Activated CD4-positive, alpha-beta memory T cell treated with anti-CD3 and anti-CD28 coated beads, Interleukin-2, amount 10 ng/mL, durations not matched to agents 7 days and 5 days (primary cell): ENCODE measurements around the gene UPK1A. TPM values are rescaled to one million over a fixed set of nuclear protein-coding genes. Genes with fewer than 3 reads are reported as not detected.

Experiments
- CTCF ChIA-PET: fragments of 350-600 bp; sonication (Branson Sonifier 250); formaldehyde crosslinking; loops from one replicate; lab custom pipeline; 2021; ENCODE audit warnings: antibody characterized with exemption, inconsistent platforms; lab: Charles Lee
- POLR2A ChIA-PET: fragments of 350-600 bp; sonication (Branson Sonifier 250); formaldehyde crosslinking; loops from one replicate; lab custom pipeline; 2021; ENCODE audit warnings: antibody characterized with exemption; lab: Charles Lee
- DNase-seq: peaks from one replicate; pipeline ENCODE4 v3.0.0-alpha.2; 2020
- H3K27ac Mint-ChIP-seq: one replicate; pipeline ENCODE4 v1.8.0; 2021; ENCODE audit warnings: mild to moderate bottlenecking, mixed read lengths
- H3K27me3 Mint-ChIP-seq: one replicate; pipeline ENCODE4 v1.8.0; 2021; ENCODE audit warnings: mixed read lengths
- H3K36me3 Mint-ChIP-seq: one replicate; pipeline ENCODE4 v1.8.0; 2021; ENCODE audit warnings: low read depth, mixed read lengths
- H3K4me1 Mint-ChIP-seq: one replicate; pipeline ENCODE4 v1.8.0; 2021; ENCODE audit warnings: mixed read lengths
- H3K4me3 Mint-ChIP-seq: one replicate; pipeline ENCODE4 v1.8.0; 2021; ENCODE audit warnings: mild to moderate bottlenecking, mixed read lengths
- H3K9me3 Mint-ChIP-seq: one replicate; pipeline ENCODE4 v1.8.0; 2021; ENCODE audit warnings: mixed read lengths
- total RNA-seq, 2 experiments: library from RNA; stranded (reverse); gene quantifications; one replicate each; pipeline ENCODE4 v1.2.3, GENCODE V29; 2021

The UPK1A gene
- total RNA-seq, 2 experiments from 2014 or later, result 0.65 to 0.86 TPM

- peaks cover 19% of the 10 kb centered on the region for H3K4me1 Mint-ChIP-seq
- H3K36me3 Mint-ChIP-seq, result no peaks in the 10 kb centered on the region
- ChIA-PET POLR2A (interaction anchor here (1.1 to 6.9 kb wide), 4 partner anchors 10 to 43 kb away, joined by 3 to 141 read pairs (median 7); no protein-coding TSS in a partner anchor), CTCF (interaction anchor here (0.8 to 6.9 kb wide), 4 partner anchors 15 to 234 kb away, joined by 3 to 131 read pairs (median 4); no protein-coding TSS in a partner anchor)
- H3K27ac Mint-ChIP-seq, result no peak overlapping the region
- no peak for DNase-seq
- no peaks in the 10 kb centered on the region for H3K9me3 Mint-ChIP-seq
- no peaks in the 10 kb centered on the region for H3K27me3 Mint-ChIP-seq
- H3K4me3 Mint-ChIP-seq, result no peak overlapping the region
Observed at GRCh38 chr19:35696835-35697234, 30.5 kb downstream of the UPK1A start.

DNA sequence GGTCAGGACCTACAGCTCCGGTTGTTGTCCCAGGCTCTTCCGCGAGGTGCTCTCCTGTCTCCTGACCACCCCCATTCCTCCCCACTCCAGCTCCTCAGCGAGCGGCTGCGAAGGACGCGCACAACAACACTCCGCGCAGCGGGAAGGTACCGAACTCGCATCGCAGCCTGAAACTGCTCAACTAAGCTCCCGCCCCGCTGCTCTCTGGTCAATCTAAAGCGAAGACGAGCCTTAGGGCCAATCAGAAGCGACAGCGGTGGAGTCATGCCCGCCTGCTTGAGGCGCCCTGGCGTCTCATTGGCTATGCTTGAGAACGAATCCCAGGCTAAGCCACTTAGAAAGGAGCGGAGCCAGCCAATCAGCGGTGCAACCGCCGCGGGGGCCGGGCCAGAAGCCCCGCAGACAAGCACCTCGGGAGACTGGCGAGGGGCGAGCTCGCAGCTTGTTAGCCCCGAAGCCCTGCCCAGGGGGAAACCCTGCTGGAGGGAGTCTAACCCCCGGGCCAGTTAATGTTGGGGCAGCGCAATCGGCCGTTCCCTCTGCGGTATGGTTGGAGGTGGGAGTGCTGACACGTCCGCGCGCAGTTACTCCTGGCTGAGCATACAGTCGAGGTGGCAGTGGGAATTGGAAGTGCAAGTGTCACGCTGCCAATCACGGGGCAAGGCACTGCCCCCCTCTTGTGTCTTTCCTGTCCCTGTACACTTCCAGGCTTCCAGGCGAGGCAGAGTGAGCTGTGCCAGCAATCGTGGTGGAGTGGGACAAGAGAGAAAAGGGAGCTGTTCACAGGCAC lies 36.1 kb downstream of the UPK1A start:
- Mint-ChIP-seq H3K36me3 (no peaks in the 10 kb centered on the region), H3K4me1 (peaks cover 19% of the 10 kb centered on the region), H3K9me3 (no peaks in the 10 kb centered on the region), H3K27ac (peak overlapping the region; percentile 98), H3K4me3 (peak overlapping the region; percentile 90), H3K27me3 (no peaks in the 10 kb centered on the region)
- POLR2A ChIA-PET, result interaction anchor here (0.6 to 5.6 kb wide), 13 partner anchors 8 to 940 kb away, joined by 3 to 160 read pairs (median 4); partner anchors contain the start of genes COX6B1, HSPB6, KMT2B and LIN37
- CTCF ChIA-PET, result interaction anchor here (0.6 to 3.5 kb wide), 11 partner anchors 8 to 229 kb away, joined by 3 to 57 read pairs (median 4); partner anchors contain the start of genes COX6B1 and LIN37
- DNase-seq, result peak; percentile 97

DNA sequence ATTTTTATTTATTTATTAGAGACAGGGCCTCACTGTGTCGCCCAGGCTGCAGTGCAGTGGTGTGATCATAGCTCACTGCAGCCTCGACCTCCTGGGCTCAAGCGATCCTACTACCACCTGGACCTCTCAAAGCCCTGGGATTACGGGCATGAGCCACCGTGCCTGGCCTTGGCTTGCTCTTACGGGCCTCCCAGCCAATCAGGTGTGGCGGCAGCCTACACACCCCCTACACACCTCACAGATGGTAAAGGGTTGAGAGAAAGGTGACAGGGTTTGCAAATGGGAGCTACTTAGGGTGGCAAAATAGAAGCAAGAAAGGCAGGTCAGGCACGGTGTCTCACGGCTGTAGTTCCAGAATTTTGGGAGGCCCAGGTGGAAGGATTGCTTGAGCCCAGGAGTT lies 37.0 kb downstream of the UPK1A start:
- DNase-seq, result no peak
- H3K4me3 Mint-ChIP-seq, result peak overlapping the region; percentile 90
- ChIA-PET CTCF (interaction anchor here (1.5 to 3.5 kb wide), 6 partner anchors 9 to 228 kb away, joined by 3 to 57 read pairs (median 6); partner anchors contain the start of gene COX6B1), POLR2A (interaction anchor here (0.7 to 5.6 kb wide), 6 partner anchors 9 to 42 kb away, joined by 3 to 160 read pairs (median 16); partner anchors contain the start of genes KMT2B, PSENEN and U2AF1L4)
- peaks cover under 1% of the 10 kb centered on the region for H3K36me3 Mint-ChIP-seq
- H3K4me1 Mint-ChIP-seq, result peaks cover 18% of the 10 kb centered on the region
- no peak overlapping the region for H3K27ac Mint-ChIP-seq
- no peaks in the 10 kb centered on the region for H3K27me3 Mint-ChIP-seq
- no peaks in the 10 kb centered on the region for H3K9me3 Mint-ChIP-seq

DNA sequence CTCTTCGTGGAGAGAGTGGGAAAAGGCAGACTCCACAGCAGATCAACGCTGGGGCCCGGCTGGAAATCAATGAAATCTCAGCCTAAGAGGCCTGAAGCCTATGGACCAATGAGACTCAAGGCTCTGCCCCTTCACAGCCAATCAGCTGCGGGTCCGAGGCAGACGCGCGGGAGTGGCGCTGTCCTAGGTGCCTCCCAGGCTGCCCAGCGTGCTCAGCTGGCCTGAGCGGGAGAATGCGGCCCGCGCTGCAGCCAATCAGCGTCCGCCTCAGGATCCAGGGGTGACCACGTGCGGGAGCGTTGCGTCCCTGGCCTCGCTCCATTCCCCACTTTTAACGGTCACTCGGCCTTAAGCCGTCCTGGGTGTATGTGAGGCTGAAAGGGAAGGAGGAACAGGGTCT lies 37.9 kb downstream of the UPK1A start, which contains the start of gene ZBTB32:
Gene ZBTB32 (plus strand): TSS at position 341 of the 400 bp plus-strand sequence. CDS start 10,069 bp downstream, outside the sequence.
- H3K27ac Mint-ChIP-seq, result no peak within 1 kb of the TSS
- H3K27me3 Mint-ChIP-seq, result no peaks in the 10 kb centered on the region
- ChIA-PET CTCF (interaction anchor here (0.7 to 3.5 kb wide), 3 partner anchors 9 to 41 kb away, joined by 3 to 57 read pairs (median 4); no protein-coding TSS in a partner anchor), POLR2A (interaction anchor here (0.9 to 5.6 kb wide), 2 partner anchors 9 to 11 kb away, joined by 3 to 160 read pairs; no protein-coding TSS in a partner anchor)
- DNase-seq, result no peak
- peaks cover 3% of the 10 kb centered on the region for H3K36me3 Mint-ChIP-seq
- H3K4me3 Mint-ChIP-seq, result no peak within 1 kb of the TSS
- H3K4me1 Mint-ChIP-seq, result peaks cover 22% of the 10 kb centered on the region
- no peaks in the 10 kb centered on the region for H3K9me3 Mint-ChIP-seq

DNA sequence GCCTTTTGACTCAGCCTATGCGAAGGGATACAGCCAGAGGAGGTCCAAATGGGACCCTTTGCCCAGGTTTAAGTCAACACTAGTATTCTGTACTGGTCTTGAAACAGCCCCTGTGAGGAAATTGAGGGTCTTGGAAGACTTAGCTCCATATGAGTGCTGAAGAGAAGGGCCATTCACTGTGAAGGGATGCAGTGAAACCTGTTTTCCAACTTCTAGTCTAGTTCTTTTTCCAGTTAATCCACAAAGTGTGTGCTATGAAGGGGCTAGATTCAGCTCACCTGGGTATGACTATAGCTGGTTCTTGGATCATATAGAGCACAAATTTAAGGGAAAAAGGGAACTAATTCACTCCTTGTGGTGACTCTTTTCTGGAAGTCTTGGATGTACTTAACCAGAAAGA lies 42.1 kb downstream of the UPK1A start:
- Mint-ChIP-seq H3K4me1 (peaks cover 46% of the 10 kb centered on the region), H3K4me3 (no peak overlapping the region), H3K27ac (peak overlapping the region; percentile 4), H3K27me3 (no peaks in the 10 kb centered on the region), H3K36me3 (peaks cover 3% of the 10 kb centered on the region), H3K9me3 (no peaks in the 10 kb centered on the region)
- DNase-seq, result no peak
- ChIA-PET CTCF (interaction anchor here (10.3 kb wide), 1 partner anchor 11 kb away, joined by 131 read pairs; no protein-coding TSS in a partner anchor), POLR2A (interaction anchor here (1.0 to 1.4 kb wide), 2 partner anchors 10 to 36 kb away, joined by 3 to 6 read pairs; partner anchors contain the start of genes KMT2B, PSENEN and U2AF1L4)

DNA sequence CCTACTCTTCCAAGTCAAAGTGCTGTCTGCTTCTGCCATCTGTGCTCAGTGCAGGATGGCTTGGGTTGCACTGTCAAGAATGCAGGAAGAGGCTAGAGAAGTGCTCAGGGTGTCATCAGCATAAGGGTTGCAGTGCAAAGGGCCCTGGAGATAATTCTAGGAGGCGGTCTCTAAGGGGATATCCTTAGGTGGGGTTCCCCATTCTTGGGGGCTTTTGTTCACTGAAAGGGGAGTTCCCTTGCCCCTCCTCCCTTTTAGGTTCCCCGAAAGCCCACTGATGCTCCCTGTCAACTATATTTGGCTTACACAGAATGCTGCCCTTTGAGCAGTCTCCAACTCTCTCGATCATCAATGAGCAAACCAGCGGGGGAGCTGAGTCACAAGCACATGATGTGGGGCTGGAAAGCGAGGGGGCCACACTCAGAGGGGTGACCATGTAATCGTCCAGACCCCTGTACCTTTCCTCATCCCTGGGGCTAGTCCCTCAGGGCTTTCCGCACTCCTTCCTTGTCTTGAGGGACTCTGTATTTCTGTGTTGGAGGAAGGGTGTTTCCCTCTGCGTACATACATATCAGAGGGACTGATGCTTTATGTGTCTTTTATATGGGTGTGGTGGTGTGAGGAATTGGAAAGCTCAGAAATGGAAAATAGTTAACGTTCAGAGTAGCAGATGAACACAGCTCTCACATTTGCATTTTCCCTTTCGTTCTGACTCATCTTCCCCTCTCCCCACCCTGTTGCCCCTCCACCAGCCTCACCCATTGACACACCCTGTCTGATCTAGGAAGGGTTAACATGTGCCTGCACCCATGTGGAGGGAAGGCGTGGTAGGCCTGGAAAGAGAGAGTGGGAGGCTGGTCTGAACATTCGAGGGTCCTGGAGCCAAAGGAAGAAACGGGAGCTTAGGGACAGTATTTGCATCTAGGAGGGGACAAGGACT lies 44.7 kb downstream of the UPK1A start:
- ChIA-PET CTCF (interaction anchor here (0.7 to 10.3 kb wide), 10 partner anchors 9 to 242 kb away, joined by 3 to 131 read pairs (median 5); partner anchors contain the start of genes COX6B1, LIN37, PSENEN and U2AF1L4), POLR2A (interaction anchor here (0.8 to 6.8 kb wide), 15 partner anchors 8 to 283 kb away, joined by 3 to 160 read pairs (median 7); partner anchors contain the start of genes COX6B1, HAUS5, IGFLR1 and LIN37)
- H3K27ac Mint-ChIP-seq, result peak overlapping the region; percentile 99
- H3K36me3 Mint-ChIP-seq, result peaks cover 26% of the 10 kb centered on the region
- H3K27me3 Mint-ChIP-seq, result no peaks in the 10 kb centered on the region
- no peaks in the 10 kb centered on the region for H3K9me3 Mint-ChIP-seq
- H3K4me1 Mint-ChIP-seq, result peaks cover 64% of the 10 kb centered on the region
- H3K4me3 Mint-ChIP-seq, result peak overlapping the region; percentile 64
- peak; percentile 72 for DNase-seq

DNA sequence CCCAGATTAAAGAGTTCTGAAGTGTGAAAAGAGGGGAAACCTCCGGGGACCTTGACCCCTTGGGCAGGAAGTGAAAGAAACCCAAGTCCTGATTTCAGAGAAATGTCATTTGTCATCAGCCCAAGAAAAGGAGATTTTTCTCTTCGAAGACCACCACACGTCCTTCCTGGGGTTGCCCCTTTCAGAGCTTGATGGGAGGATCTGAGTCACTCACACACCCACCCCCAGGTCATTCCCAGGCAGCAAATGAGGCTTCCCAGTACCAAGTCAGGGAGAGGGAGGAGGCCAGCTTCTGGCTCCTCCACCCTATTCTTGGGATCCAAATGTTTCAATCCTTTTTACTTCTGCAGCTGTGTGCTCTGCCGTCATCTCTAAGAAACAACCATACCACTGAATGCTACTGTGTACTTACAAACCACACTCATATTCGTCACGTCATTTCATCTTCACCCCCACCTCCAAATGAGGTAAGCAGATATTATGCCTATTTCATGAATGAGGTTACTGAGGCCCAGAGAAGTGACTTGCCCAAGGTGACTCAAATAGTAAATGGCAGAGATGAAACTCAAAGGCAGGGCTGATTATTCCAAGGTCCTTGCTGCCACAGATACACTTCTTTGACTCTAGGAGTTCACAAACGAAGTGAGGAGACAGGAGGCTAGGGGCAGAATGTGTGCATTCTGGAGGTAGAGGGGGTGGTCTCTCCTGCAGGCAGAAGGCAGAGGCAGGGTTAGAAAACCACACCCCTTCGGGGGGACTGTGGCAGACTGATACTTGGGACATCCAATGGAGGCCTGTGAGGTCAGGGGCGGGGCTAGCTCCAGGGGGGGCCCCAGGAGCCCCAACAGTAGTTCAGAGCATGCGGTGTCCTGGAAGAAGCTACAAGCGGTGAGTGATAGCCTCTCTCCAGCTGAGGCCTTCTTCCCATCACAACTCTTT lies 46.5 kb downstream of the UPK1A start:
- DNase-seq, result peak; percentile 85
- ChIA-PET POLR2A (interaction anchor here (0.7 to 6.8 kb wide), 19 partner anchors 9 to 218 kb away, joined by 3 to 160 read pairs (median 5); partner anchors contain the start of genes COX6B1, HAUS5, IGFLR1 and LIN37), CTCF (interaction anchor here (1.2 to 10.3 kb wide), 7 partner anchors 10 to 218 kb away, joined by 3 to 131 read pairs (median 8); partner anchors contain the start of genes COX6B1 and LIN37)
- Mint-ChIP-seq H3K27me3 (no peaks in the 10 kb centered on the region), H3K27ac (peak overlapping the region; percentile 99), H3K36me3 (peaks cover 33% of the 10 kb centered on the region), H3K9me3 (no peaks in the 10 kb centered on the region), H3K4me1 (peaks cover 69% of the 10 kb centered on the region), H3K4me3 (peak overlapping the region; percentile 92)

GRCh38 chr19:35713506-35713850 lies 47.2 kb downstream of the UPK1A start:
- H3K4me1 Mint-ChIP-seq, result peaks cover 68% of the 10 kb centered on the region
- DNase-seq, result no peak
- H3K27ac Mint-ChIP-seq, result peak overlapping the region; percentile 99
- ChIA-PET CTCF (interaction anchor here (1.3 to 10.3 kb wide), 5 partner anchors 11 to 218 kb away, joined by 3 to 131 read pairs (median 9); partner anchors contain the start of gene LIN37), POLR2A (interaction anchor here (1.0 to 6.8 kb wide), 15 partner anchors 8 to 217 kb away, joined by 3 to 160 read pairs (median 5); partner anchors contain the start of genes COX6B1, IGFLR1, LIN37 and NFKBID)
- peak overlapping the region; percentile 92 for H3K4me3 Mint-ChIP-seq
- H3K27me3 Mint-ChIP-seq, result no peaks in the 10 kb centered on the region
- peaks cover 32% of the 10 kb centered on the region for H3K36me3 Mint-ChIP-seq
- H3K9me3 Mint-ChIP-seq, result no peaks in the 10 kb centered on the region

DNA sequence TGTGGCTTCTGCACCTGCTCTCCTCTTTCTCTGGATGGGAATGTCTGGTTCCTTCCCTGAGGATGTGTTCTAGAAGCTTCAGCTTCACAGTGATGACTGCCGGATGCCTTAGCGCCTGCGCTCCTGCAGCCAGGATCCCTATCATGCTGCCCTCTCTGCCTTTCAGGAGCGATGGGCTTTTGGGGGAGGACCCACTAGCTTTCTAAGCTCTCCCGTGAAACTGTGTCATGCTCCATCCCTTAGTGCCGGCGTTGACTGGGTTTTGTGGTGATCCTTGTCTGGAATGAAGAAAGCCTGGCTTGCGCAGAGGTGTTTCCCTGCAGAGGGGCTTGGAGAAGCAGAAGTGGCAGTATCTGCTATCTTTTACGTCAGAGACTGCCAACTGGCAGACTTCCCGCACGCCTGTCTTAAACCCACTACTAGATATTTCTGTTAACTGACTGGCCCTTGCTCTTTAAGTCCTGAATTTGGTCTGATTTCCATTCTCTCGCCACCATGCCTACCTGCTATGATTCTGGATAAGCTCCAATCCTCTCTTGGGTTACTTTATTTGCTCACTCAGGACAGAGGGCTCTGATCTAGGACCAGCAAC lies 47.7 kb downstream of the UPK1A start:
- DNase-seq, result no peak
- CTCF ChIA-PET, result interaction anchor here (1.3 to 10.3 kb wide), 5 partner anchors 12 to 34 kb away, joined by 3 to 131 read pairs (median 8); partner anchors contain the start of genes LIN37, PSENEN and U2AF1L4
- no peaks in the 10 kb centered on the region for H3K9me3 Mint-ChIP-seq
- H3K27me3 Mint-ChIP-seq, result no peaks in the 10 kb centered on the region
- H3K27ac Mint-ChIP-seq, result peak overlapping the region; percentile 99
- POLR2A ChIA-PET, result interaction anchor here (1.0 to 6.8 kb wide), 11 partner anchors 7 to 216 kb away, joined by 3 to 160 read pairs (median 14); partner anchors contain the start of genes COX6B1, IGFLR1, LIN37 and PSENEN
- peaks cover 69% of the 10 kb centered on the region for H3K4me1 Mint-ChIP-seq
- H3K36me3 Mint-ChIP-seq, result peaks cover 36% of the 10 kb centered on the region
- H3K4me3 Mint-ChIP-seq, result peak overlapping the region; percentile 92
